ENCODE data around the gene ST3GAL6.

Gene ST3GAL6, protein sequence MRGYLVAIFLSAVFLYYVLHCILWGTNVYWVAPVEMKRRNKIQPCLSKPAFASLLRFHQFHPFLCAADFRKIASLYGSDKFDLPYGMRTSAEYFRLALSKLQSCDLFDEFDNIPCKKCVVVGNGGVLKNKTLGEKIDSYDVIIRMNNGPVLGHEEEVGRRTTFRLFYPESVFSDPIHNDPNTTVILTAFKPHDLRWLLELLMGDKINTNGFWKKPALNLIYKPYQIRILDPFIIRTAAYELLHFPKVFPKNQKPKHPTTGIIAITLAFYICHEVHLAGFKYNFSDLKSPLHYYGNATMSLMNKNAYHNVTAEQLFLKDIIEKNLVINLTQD

DNA sequence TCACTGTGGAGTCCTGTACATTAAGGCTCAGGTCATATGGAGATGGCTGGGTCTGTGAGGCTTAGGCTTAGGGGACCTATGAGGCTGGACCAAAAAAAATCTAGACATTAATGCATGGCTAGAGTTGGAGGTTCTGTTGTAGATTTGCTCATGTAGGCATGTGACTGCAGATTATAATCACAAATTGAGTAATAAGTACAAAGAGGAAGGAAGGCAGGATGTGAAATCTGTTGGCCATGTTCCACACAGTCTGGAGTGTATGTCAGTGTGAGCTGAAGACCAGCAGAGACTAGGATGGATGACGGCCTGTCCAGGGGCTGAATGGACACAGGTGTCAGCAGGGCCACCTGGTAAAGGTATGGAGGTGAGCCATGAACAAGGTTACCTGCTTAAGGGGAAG lies at the start of gene ST3GAL6:
Gene ST3GAL6 (plus strand): TSS at position 265 of the 400 bp plus-strand sequence. CDS start 5,101 bp downstream, outside the sequence.
- H3K4me3 ChIP-seq (replicated peaks; ENCODE audit: low read depth, low read length), result no peak within 1 kb of the TSS
- no peak for DNase-seq (ENCODE audit: extremely low read depth, low read depth)
- TF ChIP-seq, protein P1, sequence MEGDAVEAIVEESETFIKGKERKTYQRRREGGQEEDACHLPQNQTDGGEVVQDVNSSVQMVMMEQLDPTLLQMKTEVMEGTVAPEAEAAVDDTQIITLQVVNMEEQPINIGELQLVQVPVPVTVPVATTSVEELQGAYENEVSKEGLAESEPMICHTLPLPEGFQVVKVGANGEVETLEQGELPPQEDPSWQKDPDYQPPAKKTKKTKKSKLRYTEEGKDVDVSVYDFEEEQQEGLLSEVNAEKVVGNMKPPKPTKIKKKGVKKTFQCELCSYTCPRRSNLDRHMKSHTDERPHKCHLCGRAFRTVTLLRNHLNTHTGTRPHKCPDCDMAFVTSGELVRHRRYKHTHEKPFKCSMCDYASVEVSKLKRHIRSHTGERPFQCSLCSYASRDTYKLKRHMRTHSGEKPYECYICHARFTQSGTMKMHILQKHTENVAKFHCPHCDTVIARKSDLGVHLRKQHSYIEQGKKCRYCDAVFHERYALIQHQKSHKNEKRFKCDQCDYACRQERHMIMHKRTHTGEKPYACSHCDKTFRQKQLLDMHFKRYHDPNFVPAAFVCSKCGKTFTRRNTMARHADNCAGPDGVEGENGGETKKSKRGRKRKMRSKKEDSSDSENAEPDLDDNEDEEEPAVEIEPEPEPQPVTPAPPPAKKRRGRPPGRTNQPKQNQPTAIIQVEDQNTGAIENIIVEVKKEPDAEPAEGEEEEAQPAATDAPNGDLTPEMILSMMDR (IDR thresholded peaks at IDR 0.05; ENCODE audit: low read depth, low read length, missing control alignments), result no peak

DNA sequence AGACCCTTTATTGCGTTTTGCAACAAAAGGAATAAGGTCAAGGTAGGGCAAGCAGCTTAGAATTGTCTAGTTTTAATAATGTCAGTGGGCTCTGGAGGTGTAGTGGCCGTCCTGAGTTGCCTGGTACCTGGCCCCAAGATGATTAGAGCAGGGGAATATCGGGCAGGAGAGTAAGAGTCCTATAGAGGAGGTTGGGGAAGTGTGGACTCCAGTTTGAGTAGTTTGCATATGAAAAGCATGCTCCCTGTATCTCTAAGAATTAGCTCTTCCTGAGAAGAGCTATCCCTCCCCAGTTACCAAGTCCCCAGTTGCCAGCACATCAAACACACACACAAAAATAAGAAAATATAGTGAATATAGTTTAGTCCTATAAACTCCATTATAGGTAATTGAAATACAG lies 49.2 kb upstream of the ST3GAL6 start:
- TF ChIP-seq, protein P1 (IDR thresholded peaks at IDR 0.05; ENCODE audit: low read depth, low read length, missing control alignments), result no peak
- H3K4me3 ChIP-seq (replicated peaks; ENCODE audit: low read depth, low read length), result no peak overlapping the region
- DNase-seq (ENCODE audit: extremely low read depth, low read depth), result no peak

DNA sequence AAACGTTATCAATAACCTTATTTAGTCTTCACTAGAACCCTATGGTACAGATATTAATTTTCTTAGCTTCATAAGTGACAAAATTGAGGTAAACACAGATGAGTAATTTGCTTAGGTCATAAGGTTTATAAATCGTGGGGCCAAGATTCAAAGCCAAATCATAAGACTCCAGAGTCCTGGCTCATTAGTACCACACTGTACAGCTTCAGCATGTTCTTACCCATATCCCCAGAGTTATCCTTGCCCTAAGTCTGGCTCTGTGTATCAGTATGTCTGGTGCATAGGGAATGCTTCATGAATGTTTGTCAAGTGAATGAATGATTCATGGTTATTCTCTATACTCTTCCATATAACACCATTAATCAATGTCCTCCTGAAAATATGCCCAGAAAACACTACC lies 45.6 kb upstream of the ST3GAL6 start:
- TF ChIP-seq, protein P1 (IDR thresholded peaks at IDR 0.05; ENCODE audit: low read depth, low read length, missing control alignments), result no peak
- H3K4me3 ChIP-seq (replicated peaks; ENCODE audit: low read depth, low read length), result no peak overlapping the region
- DNase-seq (ENCODE audit: extremely low read depth, low read depth), result no peak

DNA sequence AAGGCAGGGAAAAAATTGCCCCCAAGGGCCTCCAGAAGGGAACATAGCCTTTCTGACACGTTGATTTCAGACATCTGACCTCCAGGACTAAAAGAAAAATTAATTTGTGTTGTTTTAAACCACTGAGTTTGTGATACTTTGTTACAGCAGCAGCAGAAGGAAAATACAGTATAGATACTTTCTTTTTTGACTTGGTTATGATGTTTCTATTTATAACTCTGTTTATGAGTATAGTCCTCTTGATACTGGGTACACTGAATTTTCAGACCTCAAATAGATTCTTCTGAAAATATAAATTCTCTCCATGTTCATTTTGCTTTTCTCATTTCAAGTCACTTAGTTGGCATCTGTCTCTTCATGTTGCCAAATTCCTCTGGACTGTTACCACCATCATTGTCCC lies 44.4 kb upstream of the ST3GAL6 start:
- TF ChIP-seq, protein P1 (IDR thresholded peaks at IDR 0.05; ENCODE audit: low read depth, low read length, missing control alignments), result no peak

DNA sequence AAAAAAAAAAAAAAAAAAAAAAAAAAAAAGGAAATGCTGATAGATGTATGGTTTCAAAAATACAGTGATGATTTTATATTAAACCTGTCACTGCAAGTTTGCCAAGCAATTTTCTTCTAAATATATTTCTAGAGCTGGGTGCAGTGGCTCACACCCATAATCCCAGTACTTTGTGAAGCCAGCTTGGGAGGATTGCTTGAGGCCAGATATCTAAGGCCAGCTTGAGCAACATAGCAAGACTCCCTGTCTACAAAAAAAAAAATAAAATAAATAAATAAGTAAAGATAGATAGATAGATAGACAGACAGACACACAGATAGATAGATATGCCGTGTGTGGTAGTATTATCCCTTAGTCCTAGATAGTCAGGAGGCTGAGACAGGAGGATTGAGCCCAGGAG lies 41.4 kb upstream of the ST3GAL6 start:
- TF ChIP-seq, protein P1 (IDR thresholded peaks at IDR 0.05; ENCODE audit: low read depth, low read length, missing control alignments), result no peak
- DNase-seq (ENCODE audit: extremely low read depth, low read depth), result no peak
- no peak overlapping the region for H3K4me3 ChIP-seq (replicated peaks; ENCODE audit: low read depth, low read length)

More for the DNA sequence above, 44.4 kb upstream of the ST3GAL6 start:
- no peak overlapping the region for H3K4me3 ChIP-seq (replicated peaks; ENCODE audit: low read depth, low read length)
- DNase-seq (ENCODE audit: extremely low read depth, low read depth), result no peak

DNA sequence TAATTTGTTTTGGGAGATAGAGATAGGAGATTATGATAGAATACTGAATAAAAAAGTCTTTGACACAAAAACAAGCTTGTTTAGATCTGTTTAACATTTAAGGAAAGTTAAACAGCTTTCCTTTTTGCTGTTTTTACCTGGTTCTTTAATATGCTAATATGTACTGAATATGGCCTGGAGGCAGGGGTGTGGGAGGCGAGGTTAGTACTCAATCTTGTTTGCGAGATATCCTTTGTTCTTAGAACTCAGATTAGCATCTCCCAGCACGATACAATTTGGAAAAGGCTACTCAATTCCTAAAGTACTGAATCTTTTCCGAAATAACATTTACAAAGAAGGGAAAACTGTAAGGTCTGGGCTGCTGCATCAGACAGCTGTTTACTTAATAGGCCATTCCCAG lies 40.8 kb upstream of the ST3GAL6 start:
- no peak overlapping the region for H3K4me3 ChIP-seq (replicated peaks; ENCODE audit: low read depth, low read length)
- TF ChIP-seq, protein P1 (IDR thresholded peaks at IDR 0.05; ENCODE audit: low read depth, low read length, missing control alignments), result no peak
- no peak for DNase-seq (ENCODE audit: extremely low read depth, low read depth)
